GM21576 (cell line): ENCODE measurements around the gene CBL.

ENCODE experiments used
- ATAC-seq: cut with Tn5 transposase; IDR thresholded peaks from one replicate; pipeline ENCODE4 v1.9.1; 2021; ENCODE audit warnings: mild to moderate bottlenecking, moderate library complexity; ENCODE audit not compliant: unreplicated experiment

CBL gene

DNA sequence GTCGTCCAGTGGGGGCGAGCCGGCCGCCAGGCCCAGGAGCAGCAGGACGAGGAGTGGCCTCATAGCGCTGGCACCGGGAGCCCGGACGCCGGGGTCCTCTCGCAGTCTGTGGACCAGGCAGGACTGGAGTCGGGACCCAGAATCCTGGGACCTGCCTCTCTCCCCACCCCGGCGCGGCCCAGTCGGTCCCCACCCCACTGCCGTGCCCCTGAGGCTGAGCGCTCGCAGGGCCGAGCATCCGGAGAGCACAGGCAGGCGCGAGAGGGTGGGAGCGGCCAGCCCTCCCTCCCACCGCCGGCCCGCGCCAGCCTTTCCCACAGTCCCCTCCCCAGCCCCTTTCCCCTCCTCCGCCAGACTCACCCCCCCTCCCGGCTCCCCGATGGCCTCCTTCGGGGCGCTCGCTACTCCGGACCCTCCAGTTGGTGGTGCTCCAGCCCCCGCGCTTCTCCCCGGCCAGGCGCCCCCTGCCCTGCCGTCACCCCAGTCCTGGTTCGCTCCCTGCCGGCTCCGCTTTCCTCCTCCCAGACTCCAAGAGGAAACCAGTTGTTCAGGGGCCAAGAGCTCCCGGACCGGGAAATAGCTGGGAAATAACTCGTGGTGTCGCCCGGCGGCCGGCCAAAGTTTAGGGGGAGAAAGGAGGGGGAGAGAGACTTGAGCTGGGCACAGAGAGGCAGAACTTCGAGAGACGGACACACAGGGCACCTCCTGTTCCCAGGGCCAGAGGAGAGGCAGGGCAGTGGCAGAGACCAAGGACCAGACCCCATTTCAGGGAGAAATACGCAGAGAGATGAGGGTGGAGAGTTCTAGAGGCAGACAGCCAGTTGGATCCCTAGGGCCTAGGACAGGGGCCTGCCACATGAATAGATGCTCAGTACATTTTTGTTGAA is 134.4 kb downstream of the CBL start, which contains the start of gene C1QTNF5:
Gene C1QTNF5, minus strand, starts transcription at position 549 of the 887 bp plus-strand sequence. Its CDS starts 486 bp downstream, at position 63.
- ATAC-seq, result no peak

DNA sequence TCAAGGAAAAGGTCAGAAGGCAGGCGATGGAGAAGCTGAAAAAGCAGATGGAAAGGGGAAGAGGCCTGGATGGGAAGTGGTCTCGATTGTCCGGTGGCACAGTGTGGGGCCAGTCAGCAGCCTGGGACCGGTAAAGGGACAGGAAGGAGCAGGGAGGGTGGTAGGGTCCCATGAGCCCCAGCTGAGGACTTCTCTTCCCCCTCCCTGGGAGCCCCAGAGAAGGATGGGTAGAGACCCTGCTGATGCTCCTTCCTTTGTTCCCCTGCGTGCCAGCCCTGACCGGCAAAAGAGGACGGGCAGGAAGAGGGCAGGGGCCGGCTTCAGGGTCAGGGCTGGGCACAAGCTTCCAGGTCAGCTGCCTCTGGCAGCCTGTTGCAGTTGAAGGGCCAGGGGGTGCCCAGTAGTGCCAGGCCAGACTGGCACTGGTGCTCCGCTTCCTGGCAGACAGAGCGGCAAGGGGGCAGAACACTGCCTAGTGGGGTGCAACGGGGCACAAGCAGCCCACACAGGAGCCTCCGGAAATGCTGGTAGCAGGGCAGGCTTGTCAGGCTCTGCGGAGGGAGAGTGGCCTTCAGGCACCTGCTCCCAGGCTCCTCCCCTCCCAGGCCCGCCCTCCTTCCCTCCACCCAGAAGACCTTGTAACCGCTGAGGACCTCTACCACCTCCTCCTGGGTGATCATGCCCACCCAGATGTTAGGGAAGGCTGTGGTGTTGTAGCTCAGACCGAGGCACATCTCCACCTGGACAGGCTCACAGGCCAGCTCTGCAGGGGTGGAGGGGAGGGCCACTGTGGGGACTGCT is 135.3 kb downstream of the CBL start:
- no peak for ATAC-seq

DNA sequence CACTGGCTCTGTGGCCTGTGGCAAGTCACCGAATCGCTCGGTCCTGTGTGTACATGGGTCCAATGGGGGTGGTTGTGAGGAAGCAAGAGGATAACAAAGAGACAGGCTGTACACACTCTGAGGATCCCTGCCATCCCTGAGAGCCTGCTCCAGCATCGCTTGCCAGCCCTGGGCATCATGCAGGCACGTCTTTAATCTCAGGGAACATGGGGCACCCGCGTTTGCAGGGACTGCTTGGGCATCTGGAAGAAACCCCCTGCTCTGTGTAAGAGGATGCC is 135.8 kb downstream of the CBL start:
- ATAC-seq, result no peak

DNA sequence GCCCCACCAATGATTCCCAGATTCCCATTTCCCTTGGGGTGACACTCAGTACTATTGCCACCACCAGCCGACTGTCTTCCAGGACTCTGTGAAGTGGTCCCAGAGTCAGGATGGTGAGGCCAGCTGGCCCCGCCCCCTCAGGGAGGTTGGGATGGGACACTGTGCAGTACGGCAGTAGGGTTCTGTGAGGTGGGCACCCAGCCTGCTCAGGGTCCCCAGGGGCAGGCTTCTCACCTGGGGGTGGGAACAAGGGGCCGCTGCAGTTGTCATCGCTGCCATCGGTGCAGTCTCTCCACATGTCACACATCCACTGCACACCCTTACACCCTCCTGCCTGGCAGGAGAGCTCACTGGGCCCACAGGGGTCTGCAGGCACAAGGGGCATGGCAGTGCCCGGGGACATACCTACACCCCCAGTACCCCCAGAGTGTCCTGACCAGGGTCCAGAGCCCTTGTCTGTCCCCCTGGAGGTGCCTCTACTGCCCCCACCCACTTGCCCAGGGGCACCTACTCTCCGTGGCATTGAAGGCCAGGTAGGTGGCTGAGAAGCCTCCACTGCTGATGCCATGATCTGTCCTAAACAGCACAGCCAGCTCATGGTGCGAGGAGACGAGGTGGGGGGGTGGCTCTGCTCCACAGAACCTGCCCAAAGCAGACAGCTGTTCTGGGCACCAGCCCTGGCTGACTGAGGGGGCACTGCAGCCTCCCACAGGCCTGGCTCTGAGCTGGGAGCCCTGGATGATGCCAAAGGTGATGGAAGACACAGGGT is 136.4 kb downstream of the CBL start:
- ATAC-seq, result no peak

DNA sequence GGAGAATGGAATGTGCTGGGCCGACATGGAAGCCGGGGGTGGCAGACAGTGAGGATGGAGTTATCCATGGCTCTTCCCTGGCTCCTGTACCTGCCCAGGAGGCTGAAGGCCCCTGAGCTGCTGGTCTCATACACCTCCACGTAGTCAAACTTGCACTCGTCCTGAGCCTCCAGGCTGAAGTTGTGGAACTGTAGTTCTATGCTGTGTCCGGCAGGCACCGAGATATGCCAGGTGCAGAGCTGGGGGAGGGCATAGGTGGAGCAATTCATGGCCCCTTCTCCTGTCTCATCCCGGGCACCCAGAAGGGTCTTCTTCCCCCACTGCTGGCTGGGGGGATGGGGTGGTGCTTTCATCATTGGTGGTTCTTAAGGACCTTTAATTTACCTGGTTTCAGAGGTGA is 137.6 kb downstream of the CBL start:
- ATAC-seq, result no peak

DNA sequence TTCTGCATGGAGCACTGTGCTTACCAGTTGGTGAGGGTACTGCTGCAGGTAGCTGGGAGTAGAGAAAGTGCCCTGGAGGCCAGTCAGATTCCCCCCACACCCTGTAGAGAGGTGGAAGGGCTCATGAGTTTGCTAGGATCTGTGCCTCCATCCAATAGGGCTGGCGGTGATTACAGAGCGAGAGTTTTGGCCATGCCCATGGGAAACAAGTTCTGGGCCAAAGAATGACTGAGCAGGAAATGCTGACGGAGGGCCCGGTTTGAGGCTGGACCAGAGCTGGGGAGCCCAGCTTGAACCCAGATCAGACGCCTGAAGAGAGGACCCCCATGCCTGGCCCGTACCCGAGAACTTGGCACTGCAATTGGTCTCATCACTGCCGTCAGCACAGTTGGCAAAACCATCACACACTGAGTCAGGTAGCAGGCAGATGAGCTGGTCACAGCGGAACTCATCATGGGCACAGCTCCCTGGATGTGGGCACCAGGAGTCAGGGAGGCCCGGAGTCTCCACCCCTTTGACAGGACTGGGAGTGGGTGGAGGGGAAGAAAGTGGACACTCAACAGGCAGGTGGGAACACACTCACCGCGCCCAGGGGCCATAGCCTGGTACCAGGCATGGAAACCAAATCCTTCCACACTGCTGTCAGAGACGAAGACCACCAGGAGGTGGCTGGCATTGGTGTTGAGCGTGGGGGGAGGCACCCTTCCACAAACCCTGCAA is 138.3 kb downstream of the CBL start:
- ATAC-seq, result no peak

DNA sequence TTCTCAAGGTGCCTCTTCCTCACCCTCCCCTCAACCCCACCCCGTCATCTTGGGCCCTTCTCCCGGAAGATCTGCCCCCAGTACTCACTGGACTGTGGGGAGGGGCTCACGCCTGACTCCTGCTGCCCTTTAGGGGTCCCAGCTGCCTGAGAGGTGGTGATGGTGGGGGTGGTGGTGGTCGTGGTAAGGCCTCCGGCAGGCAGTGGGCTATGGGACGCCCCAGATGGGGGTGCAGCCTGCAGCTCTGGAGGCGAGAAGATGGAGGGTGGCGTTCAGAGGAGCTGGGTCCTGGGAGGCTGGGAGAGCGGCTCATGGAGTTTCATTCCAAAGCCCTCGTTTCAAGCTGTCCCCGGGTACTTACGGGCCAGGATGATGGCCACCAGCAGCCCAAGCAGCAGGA is 139.5 kb downstream of the CBL start:
- ATAC-seq, result no peak

DNA sequence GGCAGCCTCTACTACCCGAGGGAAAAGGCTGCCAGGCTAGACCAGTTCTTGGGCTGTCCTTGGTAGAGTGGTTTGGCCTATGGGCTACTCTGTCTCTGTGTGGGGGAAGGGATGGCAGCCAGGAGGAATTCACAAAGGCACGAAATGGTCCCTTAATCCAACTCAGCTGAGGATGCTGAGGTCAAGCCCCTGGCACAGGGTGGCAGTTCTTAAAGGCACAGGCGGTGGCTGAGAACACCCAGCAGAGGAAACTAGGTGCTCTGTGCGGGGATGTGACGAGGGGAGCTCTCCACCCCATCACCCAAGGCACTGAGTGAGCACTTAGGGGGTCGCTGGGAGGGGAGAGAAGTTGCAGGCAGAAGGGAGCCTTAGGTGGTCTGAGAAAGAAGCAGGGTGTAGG is 140.5 kb downstream of the CBL start, which contains the start of gene MFRP:
Gene MFRP, minus strand, starts transcription at position 101 of the 400 bp plus-strand sequence. CDS start 192 bp downstream, outside the sequence.
- no peak for ATAC-seq

DNA sequence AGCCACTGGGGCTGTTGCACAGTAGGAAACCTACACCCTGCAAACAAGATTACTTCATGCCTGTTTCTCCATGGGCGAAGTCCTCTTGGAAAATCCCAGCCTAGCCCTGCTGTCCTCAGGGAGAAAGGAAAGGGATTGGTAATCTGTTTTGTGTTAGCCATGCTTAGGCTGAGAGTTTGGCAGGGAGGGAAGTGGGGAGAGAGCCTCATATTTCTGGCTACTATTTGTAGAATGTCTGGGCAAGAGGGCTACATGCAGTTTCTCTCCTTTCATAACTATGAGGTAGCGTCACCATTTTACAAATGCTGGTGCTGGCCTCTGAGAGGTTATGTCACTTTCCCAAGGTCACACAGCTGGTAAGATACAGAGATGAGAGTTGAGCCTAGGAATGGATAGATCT is 141.1 kb downstream of the CBL start:
- ATAC-seq, result no peak

DNA sequence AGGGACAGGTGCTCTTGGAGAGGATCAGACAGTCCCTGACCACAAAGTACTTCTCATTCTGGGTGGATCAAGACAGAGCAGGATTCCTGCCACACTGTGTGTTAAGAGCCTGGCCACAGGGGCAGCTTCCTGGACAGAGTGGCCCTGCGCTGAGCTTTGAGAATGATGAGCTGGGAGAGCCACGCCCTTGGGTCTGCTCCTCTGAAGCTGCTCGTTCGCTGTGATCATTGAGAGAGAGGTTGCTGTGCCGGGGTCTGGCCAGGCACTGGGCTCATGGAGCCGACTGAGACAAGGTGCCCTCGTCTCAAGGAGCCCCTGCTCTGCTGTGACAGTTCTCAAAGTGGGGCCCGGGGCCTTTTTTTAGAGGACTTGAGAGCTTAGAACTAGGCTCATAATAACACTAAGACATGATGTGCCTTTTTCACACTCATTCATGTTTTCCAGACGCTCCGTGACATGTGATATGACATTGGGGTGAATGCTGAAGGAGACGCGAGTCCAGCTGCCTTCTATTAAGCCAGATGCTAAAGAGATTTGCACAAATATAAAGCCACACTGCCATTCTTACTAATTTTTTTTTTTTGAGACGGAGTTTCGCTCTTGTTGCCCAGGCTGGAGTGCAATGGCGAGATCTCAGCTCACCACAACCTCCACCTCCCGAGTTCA is 141.9 kb downstream of the CBL start:
- ATAC-seq, result no peak

DNA sequence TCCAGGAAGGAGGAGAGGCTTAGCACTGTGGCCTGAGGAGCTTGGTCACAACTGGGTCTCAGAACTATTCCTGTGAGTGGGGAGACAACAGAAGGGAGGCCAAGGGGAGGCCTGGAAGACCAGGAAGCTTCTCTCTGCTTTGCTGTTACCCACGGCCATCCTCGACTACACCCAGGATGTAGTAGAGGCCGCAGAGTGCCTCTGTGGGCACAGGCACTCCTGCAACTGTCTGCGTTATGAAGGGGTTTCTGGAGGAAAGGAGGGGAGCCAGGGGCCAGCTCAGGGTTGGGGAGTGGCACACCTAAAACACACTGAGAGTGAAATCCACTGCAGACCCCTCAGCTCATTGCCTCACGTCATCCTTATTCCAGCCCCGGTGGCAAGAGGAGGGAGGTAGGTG is 144.2 kb downstream of the CBL start:
- ATAC-seq, result no peak

DNA sequence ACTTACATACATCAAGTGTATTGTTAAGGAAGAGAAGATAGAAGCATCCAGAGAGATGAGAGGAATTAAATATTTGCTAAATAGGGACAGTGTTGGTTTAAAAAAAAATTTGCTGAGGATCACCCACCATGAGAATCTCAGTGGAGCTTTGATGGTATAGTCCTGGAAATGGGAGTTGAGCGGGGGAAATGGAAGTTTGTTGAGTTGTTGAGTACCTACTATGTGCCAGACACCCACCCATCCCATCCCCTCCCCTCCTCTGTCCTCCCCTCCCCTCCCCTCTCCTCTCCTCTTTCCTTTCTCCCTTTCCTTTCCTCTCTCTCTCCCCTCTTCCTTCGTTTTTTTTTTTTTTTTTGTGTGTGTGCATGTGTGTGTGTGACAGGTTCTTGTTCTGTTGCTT is 145.1 kb downstream of the CBL start:
- ATAC-seq, result no peak

DNA sequence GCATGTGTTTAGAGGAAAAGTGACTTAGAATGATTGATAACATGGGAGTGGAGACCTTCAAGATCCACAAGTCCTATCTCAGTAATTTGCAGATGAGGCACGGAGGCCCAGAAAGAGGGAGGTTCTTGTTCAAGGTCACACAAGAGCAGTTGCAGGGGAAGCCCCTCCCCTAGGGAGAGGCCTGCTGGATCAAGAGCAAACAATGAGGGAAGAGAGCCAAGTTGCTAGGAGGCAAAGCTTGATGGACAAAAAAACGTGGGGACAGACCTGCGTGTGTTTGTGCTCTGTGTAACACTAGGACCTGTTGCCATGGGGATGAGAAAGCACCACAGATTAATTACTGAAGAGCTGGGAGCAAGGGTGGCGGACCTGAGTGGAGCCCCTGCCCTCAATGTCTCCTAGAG is 146.7 kb downstream of the CBL start:
- no peak for ATAC-seq

DNA sequence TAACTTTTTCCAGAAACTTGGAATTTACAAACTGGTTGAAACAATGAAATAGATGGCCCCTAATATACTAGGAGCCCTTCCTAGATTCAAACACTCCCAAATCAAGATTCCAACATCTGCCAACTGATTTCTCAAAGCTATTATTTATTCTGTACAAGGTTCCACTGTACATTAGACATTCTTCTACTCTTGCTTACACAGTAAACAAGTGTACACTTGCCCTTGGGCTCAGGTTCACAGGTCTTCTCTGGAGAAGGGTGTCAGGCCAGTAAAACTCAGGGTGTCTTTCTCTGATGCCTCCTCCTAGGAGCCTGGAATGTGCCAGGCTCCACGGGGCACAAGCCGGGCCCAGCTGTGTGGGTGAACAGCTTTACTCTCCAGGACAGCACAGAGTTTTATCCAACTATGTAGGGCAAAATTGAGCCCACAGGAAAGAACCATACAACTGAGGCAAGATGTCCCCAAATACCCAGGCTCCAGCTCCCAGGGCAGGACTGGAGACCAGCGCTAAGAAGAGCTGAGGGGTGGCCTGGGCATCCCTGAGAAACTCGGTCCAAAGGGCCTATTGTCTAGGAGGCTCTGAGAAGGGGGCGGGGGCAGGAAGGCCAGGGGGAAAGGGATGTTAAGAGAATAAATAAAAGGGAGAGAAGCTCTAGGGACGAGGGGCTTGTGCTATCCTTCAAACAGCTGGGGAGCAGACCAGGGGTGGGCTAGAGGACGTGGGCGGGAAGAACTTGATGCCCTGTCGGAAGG is 149.1 kb downstream of the CBL start:
- no peak for ATAC-seq

DNA sequence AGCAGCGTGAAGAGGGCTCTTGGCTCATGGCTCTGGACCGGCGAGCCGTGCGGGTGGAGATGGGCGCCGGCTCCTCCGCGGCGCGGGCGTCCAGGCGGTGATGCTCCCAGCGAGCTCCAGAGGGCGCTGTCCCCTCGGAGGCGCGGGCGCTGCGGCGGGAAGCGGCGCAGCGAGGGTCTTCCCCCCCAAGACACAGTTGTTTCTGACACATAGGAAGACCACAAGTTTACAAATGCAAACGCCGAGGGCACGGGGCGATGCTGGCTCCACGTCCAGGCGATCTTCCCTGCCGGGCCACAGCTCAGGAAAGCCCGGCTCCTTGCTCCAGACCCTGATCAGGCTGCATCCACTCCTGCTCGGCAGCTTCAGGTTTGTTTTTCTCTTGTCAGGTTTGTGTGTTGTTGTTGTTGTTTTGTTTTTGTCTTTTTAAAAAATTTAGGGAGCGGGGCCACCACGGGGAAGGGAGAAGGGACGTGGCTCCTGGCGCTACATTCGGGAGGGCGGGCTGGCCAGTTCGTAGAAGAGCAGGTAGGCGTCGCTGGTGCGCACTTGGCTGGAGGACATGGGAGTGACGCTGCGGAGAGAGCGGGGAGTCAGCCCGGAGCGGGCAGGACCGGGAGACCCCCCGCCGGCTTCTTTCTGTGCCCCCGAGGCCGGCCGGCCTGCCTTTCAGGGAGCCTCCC is 150.4 kb downstream of the CBL start:
- peak; percentile 68 for ATAC-seq

DNA sequence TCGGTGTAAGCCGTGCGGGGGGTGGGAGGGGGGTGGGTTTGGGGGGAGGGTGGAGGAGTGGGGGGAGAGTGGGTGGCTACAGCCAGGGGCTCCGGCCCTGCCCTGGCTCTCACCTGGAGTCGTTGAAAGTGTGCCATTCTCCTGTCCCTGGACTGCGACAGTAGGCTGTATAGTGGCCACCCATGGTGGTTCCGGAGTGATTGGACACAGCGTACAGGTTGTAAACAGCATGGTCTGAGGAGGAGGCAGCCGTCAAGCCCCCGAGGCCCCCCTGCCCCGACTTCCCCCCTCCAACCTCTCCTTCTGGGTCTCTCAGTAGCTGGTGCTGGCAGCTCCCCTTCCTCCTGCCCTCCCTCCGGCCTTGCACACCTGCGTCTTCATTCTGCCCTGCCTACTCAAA is 150.9 kb downstream of the CBL start:
- no peak for ATAC-seq
